Measurements from ENCODE around the gene CAPZA2.
"Not testable (repeated sequence)": the region's sequence is repeated elsewhere in the genome, so short reads cannot be mapped to it uniquely, and the experiment has no call there.

The CAPZA2 gene

GRCh38 chr7:116862234-116862950 is at the start of gene CAPZA2:
Gene CAPZA2, plus strand, starts transcription at chr7:116862587. Its CDS starts 25 bp downstream, at chr7:116862612.
- peak; percentile 79 for DNase-seq

GRCh38 chr7:116812860-116813259 is 49.5 kb upstream of the CAPZA2 start:
- DNase-seq = no peak

- DNase-seq = not testable (repeated sequence)
Observed at GRCh38 chr7:116813371-116813770, 49.0 kb upstream of the CAPZA2 start.

- no peak for DNase-seq
Observed at GRCh38 chr7:116815041-116815440, 47.3 kb upstream of the CAPZA2 start.

GRCh38 chr7:116820149-116820548 is 42.2 kb upstream of the CAPZA2 start:
- no peak for DNase-seq

- not testable (repeated sequence) for DNase-seq
Observed at GRCh38 chr7:116821647-116822046, 40.7 kb upstream of the CAPZA2 start.

GRCh38 chr7:116824449-116824848 is 37.9 kb upstream of the CAPZA2 start:
- no peak for DNase-seq

- DNase-seq = no peak
Observed at GRCh38 chr7:116828281-116828680, 34.1 kb upstream of the CAPZA2 start.

- no peak for DNase-seq
Observed at GRCh38 chr7:116829041-116829440, 33.3 kb upstream of the CAPZA2 start.

GRCh38 chr7:116829493-116829892 is 32.9 kb upstream of the CAPZA2 start:
- DNase-seq = no peak

GRCh38 chr7:116832692-116833091 is 29.7 kb upstream of the CAPZA2 start:
- no peak for DNase-seq

- no peak for DNase-seq
Observed at GRCh38 chr7:116834815-116835504, 27.4 kb upstream of the CAPZA2 start.

- DNase-seq = no peak
Observed at GRCh38 chr7:116836048-116836447, 26.3 kb upstream of the CAPZA2 start.

GRCh38 chr7:116836911-116837310 is 25.5 kb upstream of the CAPZA2 start:
- no peak for DNase-seq

- DNase-seq = no peak
Observed at GRCh38 chr7:116837586-116837985, 24.8 kb upstream of the CAPZA2 start.

- DNase-seq = no peak
Observed at GRCh38 chr7:116840256-116840655, 22.1 kb upstream of the CAPZA2 start.

- DNase-seq = no peak
Observed at GRCh38 chr7:116842371-116842770, 20.0 kb upstream of the CAPZA2 start.

- DNase-seq = no peak
Observed at GRCh38 chr7:116843378-116843777, 19.0 kb upstream of the CAPZA2 start.

GRCh38 chr7:116851175-116851574 is 11.2 kb upstream of the CAPZA2 start:
- DNase-seq = no peak

- no peak for DNase-seq
Observed at GRCh38 chr7:116851671-116852070, 10.7 kb upstream of the CAPZA2 start.

- no peak for DNase-seq
Observed at GRCh38 chr7:116854132-116854531, 8.3 kb upstream of the CAPZA2 start.

- DNase-seq = no peak
Observed at GRCh38 chr7:116857052-116857451, 5.3 kb upstream of the CAPZA2 start.

GRCh38 chr7:116859323-116859722 is 3.1 kb upstream of the CAPZA2 start:
- DNase-seq = no peak

- no peak for DNase-seq
Observed at GRCh38 chr7:116861717-116862116, 670 bp upstream of the CAPZA2 start.
